Progenitor cell of endocrine pancreas (in vitro differentiated cells): ENCODE measurements around the gene PDE11A. TPM values are rescaled to one million over a fixed set of nuclear protein-coding genes. Genes with fewer than 3 reads are reported as not detected.

Source experiments
- DNase-seq: peaks from one replicate; pipeline ENCODE4 v3.0.0; 2021; ENCODE audit warnings: low spot score; ENCODE audit not compliant: unreplicated experiment
- H3K27ac Mint-ChIP-seq: 2 replicates; pipeline ENCODE4 v1.8.0; 2021; ENCODE audit warnings: mild to moderate bottlenecking, moderate library complexity, mixed read lengths
- H3K27me3 Mint-ChIP-seq: 2 replicates; pipeline ENCODE4 v1.8.0; 2021; ENCODE audit warnings: mixed read lengths
- H3K36me3 Mint-ChIP-seq: 2 replicates; pipeline ENCODE4 v1.8.0; 2022; ENCODE audit warnings: mixed read lengths; ENCODE audit not compliant: insufficient read depth
- H3K4me1 Mint-ChIP-seq: 2 replicates; pipeline ENCODE4 v1.8.0; 2021; ENCODE audit warnings: low read depth, mixed read lengths
- H3K4me3 Mint-ChIP-seq: 2 replicates; pipeline ENCODE4 v1.8.0; 2021; ENCODE audit warnings: low read depth, mild to moderate bottlenecking, moderate library complexity, mixed read lengths
- H3K9me3 Mint-ChIP-seq: 2 replicates; pipeline ENCODE4 v1.8.0; 2021; ENCODE audit warnings: low read depth, mixed read lengths
- CTCF ChIP-seq: fragments of 200-600 bp; sonication (generic); IDR thresholded peaks from one replicate; pipeline ENCODE4 v1.5.0; 2021; ENCODE audit warnings: antibody characterized with exemption, mild to moderate bottlenecking; ENCODE audit not compliant: unreplicated experiment
- total RNA-seq: library from RNA; stranded (reverse); gene quantifications from 2 replicates; pipeline ENCODE4 v1.2.1, GENCODE V29; 2021

The PDE11A gene
- total RNA-seq, 1 donor from 2014 or later: 54.8 TPM

- Mint-ChIP-seq H3K4me3 (no peak overlapping the region), H3K27me3 (no peaks in the 10 kb centered on the region), H3K4me1 (peaks cover 1% of the 10 kb centered on the region), H3K36me3 (no peaks in the 10 kb centered on the region), H3K9me3 (peaks cover 9% of the 10 kb centered on the region), H3K27ac (no peak overlapping the region)
- no peak for DNase-seq
- TF ChIP-seq CTCF: no peak
Measured at GRCh38 chr2:177921726-177922125, 150.9 kb downstream of the PDE11A start.

- Mint-ChIP-seq H3K4me3 (no peak overlapping the region), H3K27ac (no peak overlapping the region), H3K9me3 (peaks cover 3% of the 10 kb centered on the region), H3K27me3 (no peaks in the 10 kb centered on the region), H3K4me1 (no peaks in the 10 kb centered on the region), H3K36me3 (no peaks in the 10 kb centered on the region)
- no peak for DNase-seq
- TF ChIP-seq CTCF: no peak
Measured at GRCh38 chr2:177917169-177917568, 155.4 kb downstream of the PDE11A start.

- H3K36me3 Mint-ChIP-seq: no peaks in the 10 kb centered on the region
- H3K27me3 Mint-ChIP-seq: no peaks in the 10 kb centered on the region
- DNase-seq: no peak
- H3K9me3 Mint-ChIP-seq: peaks cover 3% of the 10 kb centered on the region
- no peak for TF ChIP-seq CTCF
- no peaks in the 10 kb centered on the region for H3K4me1 Mint-ChIP-seq
- no peak overlapping the region for H3K27ac Mint-ChIP-seq
- no peak overlapping the region for H3K4me3 Mint-ChIP-seq
Measured at GRCh38 chr2:177916342-177916741, 156.2 kb downstream of the PDE11A start.

- no peaks in the 10 kb centered on the region for H3K36me3 Mint-ChIP-seq
- H3K27me3 Mint-ChIP-seq: no peaks in the 10 kb centered on the region
- DNase-seq: no peak
- H3K9me3 Mint-ChIP-seq: peaks cover 3% of the 10 kb centered on the region
- H3K4me3 Mint-ChIP-seq: no peak overlapping the region
- H3K4me1 Mint-ChIP-seq: no peaks in the 10 kb centered on the region
- no peak for TF ChIP-seq CTCF
- H3K27ac Mint-ChIP-seq: no peak overlapping the region
Measured at GRCh38 chr2:177914247-177914646, 158.3 kb downstream of the PDE11A start.

- H3K27me3 Mint-ChIP-seq: no peaks in the 10 kb centered on the region
- H3K36me3 Mint-ChIP-seq: no peaks in the 10 kb centered on the region
- peaks cover 1% of the 10 kb centered on the region for H3K4me1 Mint-ChIP-seq
- no peak overlapping the region for H3K4me3 Mint-ChIP-seq
- no peak overlapping the region for H3K27ac Mint-ChIP-seq
- H3K9me3 Mint-ChIP-seq: no peaks in the 10 kb centered on the region
- DNase-seq: no peak
- no peak for TF ChIP-seq CTCF
Measured at GRCh38 chr2:177909962-177910361, 162.6 kb downstream of the PDE11A start.
